Fibroblast of skin of scalp (primary cell): ENCODE measurements around the gene ALG12.
A peak's percentile ranks its signal among the peaks of the same experiment; 100 is the strongest.

ENCODE experiments used
- DNase-seq: peaks from one replicate; pipeline ENCODE4 v3.0.0-alpha.2; 2013

Gene ALG12

GRCh38 chr22:49957826-49958365 is 39.7 kb upstream of the ALG12 start:
- no peak for DNase-seq

GRCh38 chr22:49956914-49957825 is 38.9 kb upstream of the ALG12 start:
- DNase-seq = no peak

GRCh38 chr22:49956418-49956770 is 38.2 kb upstream of the ALG12 start:
- no peak for DNase-seq

GRCh38 chr22:49955581-49956417 is 37.6 kb upstream of the ALG12 start:
- DNase-seq = no peak

- DNase-seq = no peak
Observed at GRCh38 chr22:49954991-49955580, 36.8 kb upstream of the ALG12 start.

- no peak for DNase-seq
Observed at GRCh38 chr22:49954354-49954753, 36.1 kb upstream of the ALG12 start.

GRCh38 chr22:49953680-49954344 is 35.6 kb upstream of the ALG12 start:
- DNase-seq = no peak

- no peak for DNase-seq
Observed at GRCh38 chr22:49953027-49953679, 34.9 kb upstream of the ALG12 start.

- peak; percentile 93 for DNase-seq
Observed at GRCh38 chr22:49951986-49952896, 34.0 kb upstream of the ALG12 start.

GRCh38 chr22:49951678-49951985 is 33.4 kb upstream of the ALG12 start:
- no peak for DNase-seq

- no peak for DNase-seq
Observed at GRCh38 chr22:49951000-49951677, 32.9 kb upstream of the ALG12 start.

- no peak for DNase-seq
Observed at GRCh38 chr22:49950396-49950994, 32.3 kb upstream of the ALG12 start.

GRCh38 chr22:49949914-49950292 is 31.7 kb upstream of the ALG12 start:
- DNase-seq = no peak

GRCh38 chr22:49948958-49949913 is 31.0 kb upstream of the ALG12 start:
- DNase-seq = no peak

- no peak for DNase-seq
Observed at GRCh38 chr22:49948116-49948957, 30.1 kb upstream of the ALG12 start.

GRCh38 chr22:49947296-49947622 is 29.0 kb upstream of the ALG12 start:
- no peak for DNase-seq

GRCh38 chr22:49946612-49947295 is 28.5 kb upstream of the ALG12 start:
- no peak for DNase-seq
